A549 (cell line): ENCODE data around the gene ZBTB8OS. TPM values are rescaled to one million over a fixed set of nuclear protein-coding genes. Genes with fewer than 3 reads are reported as not detected.

ENCODE experiments used
- ATAC-seq, 2 experiments: fragments of 200-7000 bp in 1 of 2; fragments of >200 bp in 1 of 2; cut with Nextera tagmentation in 1 of 2; cut with Tn5 transposase in 1 of 2; 3 replicates each; pipeline versions ENCODE4 v1.8.0 to v1.9.1; 2018 to 2020; ENCODE audit warnings: mild to moderate bottlenecking in 1 of 2, moderate library complexity in 1 of 2
- CTCF ChIA-PET: fragments of 300-600 bp; sonication (Branson Sonifier 250); formaldehyde crosslinking; extraction: SDS; loops from one replicate; lab custom pipeline; 2021; ENCODE audit warnings: antibody characterized with exemption, inconsistent platforms; lab: Yijun Ruan, JAX
- POLR2A ChIA-PET: fragments of 350-600 bp; formaldehyde crosslinking; extraction: SDS; loops from one replicate; lab custom pipeline; 2021; ENCODE audit warnings: antibody characterized with exemption, inconsistent platforms; lab: Yijun Ruan, JAX
- DNase-seq, 2 experiments: peaks; one replicate each; pipeline versions ENCODE4 v3.0.0 to v3.0.0-alpha.2; 2011 to 2016; ENCODE audit warnings: low read depth in 1 of 2, low spot score in 1 of 2
- FAIRE-seq: peaks from 2 replicates; lab custom pipeline; 2011; peaks lifted over from hg19 to GRCh38; lab: Jason Lieb, UNC
- H3K27ac ChIP-seq, 2 experiments: fragments of >200 bp; sonication (Bioruptor Twin); formaldehyde crosslinking; 3 replicates each; pipeline ENCODE4 v1.5.1; 2016 to 2017
- H3K4me1 ChIP-seq: fragments of >200 bp; sonication (Bioruptor Twin); formaldehyde crosslinking; 3 replicates; pipeline ENCODE4 v1.6.1; 2016
- H3K4me2 ChIP-seq: fragments of >200 bp; sonication (Bioruptor Twin); formaldehyde crosslinking; 3 replicates; pipeline ENCODE4 v1.6.1; 2016
- H3K4me3 ChIP-seq: fragments of >200 bp; sonication (Bioruptor Twin); formaldehyde crosslinking; 3 replicates; pipeline ENCODE4 v1.5.1; 2016
- H3K9me3 ChIP-seq: fragments of >200 bp; sonication (Bioruptor Twin); formaldehyde crosslinking; 3 replicates; pipeline ENCODE4 v1.6.1; 2016
- BHLHE40 ChIP-seq: IDR thresholded peaks from 2 replicates; pipeline ENCODE4 v1.6.1; 2012; ENCODE audit warnings: low read depth, low read length, inconsistent platforms
- CBX8 ChIP-seq: fragments of 200-600 bp; sonication (generic); IDR thresholded peaks from 2 replicates; pipeline ENCODE4 v1.6.1; 2016
- CHD4 ChIP-seq: fragments of 200-600 bp; sonication (generic); IDR thresholded peaks from 2 replicates; pipeline ENCODE4 v1.6.1; 2016; ENCODE audit warnings: antibody characterized with exemption, mild to moderate bottlenecking, borderline replicate concordance
- EHF ChIP-seq: fragments of 250-450 bp; sonication (Bioruptor Pico); IDR thresholded peaks from 2 replicates; pipeline ENCODE4 v1.5.0; 2020; ENCODE audit warnings: mild to moderate bottlenecking
- EHMT2 ChIP-seq: fragments of 200-600 bp; sonication (generic); IDR thresholded peaks from 2 replicates; pipeline ENCODE4 v1.6.1; 2016; ENCODE audit warnings: antibody characterized with exemption, low read depth, mild to moderate bottlenecking, moderate library complexity
- HDAC2 ChIP-seq: fragments of 200-600 bp; sonication (generic); IDR thresholded peaks from 2 replicates; pipeline ENCODE4 v1.6.1; 2016
- HOXB5 ChIP-seq: fragments of 250-450 bp; sonication (Bioruptor Pico); IDR thresholded peaks from 2 replicates; pipeline ENCODE4 v1.5.0; 2020; ENCODE audit warnings: mild to moderate bottlenecking, moderate library complexity
- KDM1A ChIP-seq: fragments of 200-600 bp; sonication (generic); IDR thresholded peaks from 2 replicates; pipeline ENCODE4 v1.6.1; 2016; ENCODE audit warnings: low read depth, mild to moderate bottlenecking
- KDM5A ChIP-seq: fragments of 200-600 bp; sonication (generic); IDR thresholded peaks from 2 replicates; pipeline ENCODE4 v1.6.1; 2016; ENCODE audit warnings: antibody characterized with exemption, mild to moderate bottlenecking
- MAFK ChIP-seq: fragments of 450-650 bp; IDR thresholded peaks from 2 replicates; pipeline ENCODE4 v1.6.1; 2014; ENCODE audit not compliant: partially characterized antibody
- NPAS2 ChIP-seq: fragments of 250-450 bp; sonication (Bioruptor Pico); IDR thresholded peaks from 2 replicates; pipeline ENCODE4 v1.8.0; 2022; ENCODE audit warnings: mild to moderate bottlenecking, moderate library complexity, borderline replicate concordance
- POLR2A ChIP-seq: IDR thresholded peaks from 2 replicates; pipeline ENCODE4 v1.6.1; 2012; ENCODE audit warnings: mild to moderate bottlenecking, low read length
- RCOR1 ChIP-seq: fragments of 150-350 bp; IDR thresholded peaks from 2 replicates; pipeline ENCODE4 v1.6.1; 2014; ENCODE audit warnings: antibody characterized with exemption, low read length, low read depth
- SREBF2 ChIP-seq: fragments of 450-650 bp; IDR thresholded peaks from 2 replicates; pipeline ENCODE4 v1.6.1; 2014; ENCODE audit warnings: mild to moderate bottlenecking, moderate library complexity
- ZC3H11A ChIP-seq: fragments of 450-650 bp; IDR thresholded peaks from 2 replicates; pipeline ENCODE4 v1.6.1; 2014; ENCODE audit warnings: antibody characterized with exemption, mild to moderate bottlenecking
- WGBS: methylation state at CpG from one replicate; pipeline ENCODE4 v1.1.6; 2017; ENCODE audit errors: missing lambda C conversion rate; 5-methylcytosine and 5-hydroxymethylcytosine counted together
- polyA plus RNA-seq, 4 experiments: library from polyadenylated mRNA; depleted of rRNA in 3 of 4; stranded (reverse); fragments of >200 nt; fragmentation: RNase III in 1 of 4; extraction: RNeasy Plus Mini Kit Qiagen cat#74134 plus additional on column Dnase treatment in 1 of 4; gene quantifications; 2 replicates in 3 of 4; 3 replicates in 1 of 4; pipeline ENCODE4 v1.2.3, GENCODE V29; 2011 to 2017
- TF ChIP-seq, protein P1 (sequence below): IDR thresholded peaks from 2 replicates; pipeline ENCODE4 v1.6.1; 2012
- TF ChIP-seq, protein P2 (sequence below): fragments of >200 bp; sonication (Bioruptor Twin); formaldehyde crosslinking; IDR thresholded peaks from 3 replicates; pipeline ENCODE4 v1.5.1; 2016
- TF ChIP-seq, protein P3 (sequence below): fragments of >200 bp; sonication (Bioruptor Twin); formaldehyde crosslinking; IDR thresholded peaks from 3 replicates; pipeline ENCODE4 v1.6.1; 2016
- TF ChIP-seq, protein P4 (sequence below): IDR thresholded peaks from 2 replicates; pipeline ENCODE4 v1.6.1; 2012; ENCODE audit warnings: low read depth, borderline replicate concordance
- TF ChIP-seq, protein P5 (sequence below): fragments of 250-450 bp; sonication (Bioruptor Pico); IDR thresholded peaks from 2 replicates; pipeline ENCODE4 v1.5.0; 2021; ENCODE audit warnings: mild to moderate bottlenecking, moderate library complexity, borderline replicate concordance

Gene ZBTB8OS
- polyA plus RNA-seq, 2 of the 4 experiments (the other 2 are of a cell fraction) = 85.4 to 101 TPM

DNA sequence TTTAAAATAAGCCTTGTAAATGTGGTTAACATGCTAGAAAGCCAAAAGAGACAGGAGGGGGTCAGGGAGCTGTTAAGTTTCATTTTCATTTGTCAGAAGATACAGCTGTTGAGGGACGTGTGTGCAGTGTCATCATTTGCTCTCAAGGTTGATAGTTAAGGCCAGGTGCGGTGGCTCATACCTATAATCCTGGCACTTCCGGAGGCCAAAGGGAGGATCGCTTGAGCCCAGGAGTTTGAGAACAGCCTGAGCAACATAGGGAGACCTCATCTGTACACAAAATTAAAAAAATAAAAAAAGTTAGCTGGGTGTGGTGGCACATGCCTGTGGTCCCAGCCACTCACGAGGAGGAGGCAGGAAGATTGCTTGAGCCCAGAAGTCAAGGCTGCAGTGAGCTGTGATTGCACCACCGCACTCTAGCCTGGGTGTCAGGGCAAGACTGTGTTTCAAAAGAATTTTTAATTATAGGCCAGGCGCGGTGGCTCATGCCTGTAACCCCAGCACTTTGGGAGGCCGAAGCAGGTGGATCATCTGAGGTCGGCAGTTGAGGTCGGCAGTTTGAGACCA lies 22.7 kb downstream of the ZBTB8OS start:
- 0 out of 3 replicates have a peak, but pooled peaks cover 5% of the 10 kb centered on the region for H3K4me1 ChIP-seq
- no peak for ATAC-seq
- no peak overlapping the region for H3K4me2 ChIP-seq
- POLR2A ChIA-PET = no interaction called here
- no peaks in the 10 kb centered on the region for H3K9me3 ChIP-seq
- CTCF ChIA-PET = no interaction called here
- no peak for FAIRE-seq
- WGBS = 92% methylated on average over 10 of the region's 11 CpGs
- TF ChIP-seq RCOR1 (no peak), KDM5A (no peak), ZC3H11A (no peak), MAFK (no peak), BHLHE40 (no peak), NPAS2 (CRISPR knock-in tag) (no peak), HOXB5 (no peak), EHMT2 (no peak), POLR2A (no peak), CHD4 (no peak), HDAC2 (no peak)
- TF ChIP-seq, protein P1, sequence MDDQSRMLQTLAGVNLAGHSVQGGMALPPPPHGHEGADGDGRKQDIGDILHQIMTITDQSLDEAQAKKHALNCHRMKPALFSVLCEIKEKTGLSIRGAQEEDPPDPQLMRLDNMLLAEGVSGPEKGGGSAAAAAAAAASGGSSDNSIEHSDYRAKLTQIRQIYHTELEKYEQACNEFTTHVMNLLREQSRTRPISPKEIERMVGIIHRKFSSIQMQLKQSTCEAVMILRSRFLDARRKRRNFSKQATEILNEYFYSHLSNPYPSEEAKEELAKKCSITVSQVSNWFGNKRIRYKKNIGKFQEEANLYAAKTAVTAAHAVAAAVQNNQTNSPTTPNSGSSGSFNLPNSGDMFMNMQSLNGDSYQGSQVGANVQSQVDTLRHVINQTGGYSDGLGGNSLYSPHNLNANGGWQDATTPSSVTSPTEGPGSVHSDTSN = no peak
- TF ChIP-seq, protein P2, sequence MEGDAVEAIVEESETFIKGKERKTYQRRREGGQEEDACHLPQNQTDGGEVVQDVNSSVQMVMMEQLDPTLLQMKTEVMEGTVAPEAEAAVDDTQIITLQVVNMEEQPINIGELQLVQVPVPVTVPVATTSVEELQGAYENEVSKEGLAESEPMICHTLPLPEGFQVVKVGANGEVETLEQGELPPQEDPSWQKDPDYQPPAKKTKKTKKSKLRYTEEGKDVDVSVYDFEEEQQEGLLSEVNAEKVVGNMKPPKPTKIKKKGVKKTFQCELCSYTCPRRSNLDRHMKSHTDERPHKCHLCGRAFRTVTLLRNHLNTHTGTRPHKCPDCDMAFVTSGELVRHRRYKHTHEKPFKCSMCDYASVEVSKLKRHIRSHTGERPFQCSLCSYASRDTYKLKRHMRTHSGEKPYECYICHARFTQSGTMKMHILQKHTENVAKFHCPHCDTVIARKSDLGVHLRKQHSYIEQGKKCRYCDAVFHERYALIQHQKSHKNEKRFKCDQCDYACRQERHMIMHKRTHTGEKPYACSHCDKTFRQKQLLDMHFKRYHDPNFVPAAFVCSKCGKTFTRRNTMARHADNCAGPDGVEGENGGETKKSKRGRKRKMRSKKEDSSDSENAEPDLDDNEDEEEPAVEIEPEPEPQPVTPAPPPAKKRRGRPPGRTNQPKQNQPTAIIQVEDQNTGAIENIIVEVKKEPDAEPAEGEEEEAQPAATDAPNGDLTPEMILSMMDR = no peak
- TF ChIP-seq, protein P3, sequence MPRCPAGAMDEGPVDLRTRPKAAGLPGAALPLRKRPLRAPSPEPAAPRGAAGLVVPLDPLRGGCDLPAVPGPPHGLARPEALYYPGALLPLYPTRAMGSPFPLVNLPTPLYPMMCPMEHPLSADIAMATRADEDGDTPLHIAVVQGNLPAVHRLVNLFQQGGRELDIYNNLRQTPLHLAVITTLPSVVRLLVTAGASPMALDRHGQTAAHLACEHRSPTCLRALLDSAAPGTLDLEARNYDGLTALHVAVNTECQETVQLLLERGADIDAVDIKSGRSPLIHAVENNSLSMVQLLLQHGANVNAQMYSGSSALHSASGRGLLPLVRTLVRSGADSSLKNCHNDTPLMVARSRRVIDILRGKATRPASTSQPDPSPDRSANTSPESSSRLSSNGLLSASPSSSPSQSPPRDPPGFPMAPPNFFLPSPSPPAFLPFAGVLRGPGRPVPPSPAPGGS = no peak
- no peak for DNase-seq
- H3K4me3 ChIP-seq = no peak overlapping the region
- no peak overlapping the region for H3K27ac ChIP-seq

DNA sequence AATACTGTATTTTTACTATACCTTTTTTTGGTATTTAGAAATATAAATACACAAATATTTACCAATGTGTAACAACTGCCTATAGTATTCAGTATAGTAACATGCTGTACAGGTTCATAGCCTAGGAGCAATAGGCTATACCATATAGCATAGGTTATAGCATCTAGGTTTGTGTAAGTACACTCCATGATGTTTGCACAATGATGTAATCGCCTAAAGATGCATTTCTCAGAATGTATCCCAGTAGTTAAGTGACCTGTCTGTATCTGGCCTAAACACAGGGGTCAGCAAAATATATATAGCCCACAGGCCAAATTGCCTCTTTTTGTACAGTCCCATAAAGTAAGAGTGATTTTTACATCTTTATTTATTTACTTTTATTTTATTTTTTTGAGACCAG lies 24.2 kb downstream of the ZBTB8OS start:
- H3K4me3 ChIP-seq = no peak overlapping the region
- DNase-seq (no peak), ATAC-seq (no peak), FAIRE-seq (no peak)
- 87% methylated on average over 1 of the region's 1 CpG for WGBS
- H3K4me2 ChIP-seq = no peak overlapping the region
- no peak overlapping the region for H3K27ac ChIP-seq
- H3K9me3 ChIP-seq = no peaks in the 10 kb centered on the region
- POLR2A ChIA-PET = no interaction called here
- TF ChIP-seq, protein P4, sequence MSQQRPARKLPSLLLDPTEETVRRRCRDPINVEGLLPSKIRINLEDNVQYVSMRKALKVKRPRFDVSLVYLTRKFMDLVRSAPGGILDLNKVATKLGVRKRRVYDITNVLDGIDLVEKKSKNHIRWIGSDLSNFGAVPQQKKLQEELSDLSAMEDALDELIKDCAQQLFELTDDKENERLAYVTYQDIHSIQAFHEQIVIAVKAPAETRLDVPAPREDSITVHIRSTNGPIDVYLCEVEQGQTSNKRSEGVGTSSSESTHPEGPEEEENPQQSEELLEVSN = no peak
- TF ChIP-seq KDM1A (no peak), EHF (no peak), CBX8 (no peak), SREBF2 (no peak)
- TF ChIP-seq, protein P5, sequence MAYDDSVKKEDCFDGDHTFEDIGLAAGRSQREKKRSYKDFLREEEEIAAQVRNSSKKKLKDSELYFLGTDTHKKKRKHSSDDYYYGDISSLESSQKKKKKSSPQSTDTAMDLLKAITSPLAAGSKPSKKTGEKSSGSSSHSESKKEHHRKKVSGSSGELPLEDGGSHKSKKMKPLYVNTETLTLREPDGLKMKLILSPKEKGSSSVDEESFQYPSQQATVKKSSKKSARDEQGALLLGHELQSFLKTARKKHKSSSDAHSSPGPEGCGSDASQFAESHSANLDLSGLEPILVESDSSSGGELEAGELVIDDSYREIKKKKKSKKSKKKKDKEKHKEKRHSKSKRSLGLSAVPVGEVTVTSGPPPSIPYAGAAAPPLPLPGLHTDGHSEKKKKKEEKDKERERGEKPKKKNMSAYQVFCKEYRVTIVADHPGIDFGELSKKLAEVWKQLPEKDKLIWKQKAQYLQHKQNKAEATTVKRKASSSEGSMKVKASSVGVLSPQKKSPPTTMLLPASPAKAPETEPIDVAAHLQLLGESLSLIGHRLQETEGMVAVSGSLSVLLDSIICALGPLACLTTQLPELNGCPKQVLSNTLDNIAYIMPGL (CRISPR knock-in tag) = no peak
- CTCF ChIA-PET = no interaction called here
- H3K4me1 ChIP-seq = 0 out of 3 replicates have a peak, but pooled peaks cover 5% of the 10 kb centered on the region
